Thyroid gland (tissue), 4 donors: Measurements from ENCODE around the gene CNOT2.

Source experiments
- CTCF ChIP-seq, 6 experiments: fragments of 200-600 bp in 3 of 6; fragments of 450-650 bp in 3 of 6; sonication (generic) in 3 of 6; IDR thresholded peaks; one replicate each; pipeline ENCODE4 v1.5.1; 2016 to 2019; ENCODE audit warnings: antibody characterized with exemption in 6 of 6, mild to moderate bottlenecking in 2 of 6, inconsistent platforms in 1 of 6, moderate library complexity in 1 of 6
- POLR2A ChIP-seq, 2 donors: fragments of 450-650 bp; IDR thresholded peaks; one replicate each; pipeline ENCODE4 v1.6.1; 2017; ENCODE audit warnings: antibody characterized with exemption in 2 of 2, mild to moderate bottlenecking in 2 of 2, moderate library complexity in 1 of 2

DNA sequence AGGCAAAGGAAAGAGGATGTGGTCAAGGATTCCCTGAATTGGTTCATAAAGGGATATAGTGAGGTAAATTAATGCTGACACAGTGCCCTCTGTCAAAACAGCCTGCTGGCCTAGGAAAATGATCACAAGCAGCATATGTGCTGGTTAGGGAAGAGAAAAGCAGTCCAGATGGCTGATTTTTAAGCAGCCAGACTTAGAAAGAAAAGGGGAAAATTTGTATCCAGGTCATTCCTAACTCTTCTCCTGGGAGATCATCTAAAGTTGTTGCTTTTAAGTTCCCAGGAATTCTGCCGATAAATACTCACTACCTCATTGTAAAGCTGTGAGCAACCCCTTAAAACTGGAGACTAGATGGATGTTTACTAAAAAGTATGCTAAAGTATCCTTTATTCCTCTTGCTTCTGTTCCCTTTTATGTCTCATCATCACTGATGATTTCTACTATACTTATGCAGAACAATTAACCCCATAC lies 46.4 kb upstream of the CNOT2 start:
- TF ChIP-seq CTCF (IDR thresholded peaks at IDR 0.05) (no peak), POLR2A (IDR thresholded peaks at IDR 0.05) (no peak)
